Measurements from ENCODE around the gene ARHGAP25.

The ARHGAP25 gene

GRCh38 chr2:68846091-68846490 is 111.5 kb downstream of the ARHGAP25 start:
- no peak overlapping the region for H3K4me3 ChIP-seq (ENCODE audit: insufficient read depth, low read length, poor library complexity, severe bottlenecking)
- no peaks in the 10 kb centered on the region for H3K9me3 ChIP-seq (ENCODE audit: insufficient read depth, low read length)
- no peak for TF ChIP-seq CTCF (IDR thresholded peaks at IDR 0.05; ENCODE audit: insufficient read depth, low read length, poor library complexity, severe bottlenecking)
- TF ChIP-seq EZH2phosphoT487 (conservative IDR thresholded peaks at IDR 0.05; ENCODE audit: low read length) = no peak
- no peaks in the 10 kb centered on the region for H3K27me3 ChIP-seq (ENCODE audit: low read length)
- no peaks in the 10 kb centered on the region for H3K36me3 ChIP-seq (ENCODE audit: low read length)
- H3K4me2 ChIP-seq (ENCODE audit: low read depth, low read length, poor library complexity, severe bottlenecking) = no peak overlapping the region
- no peak overlapping the region for H3K9ac ChIP-seq (ENCODE audit: low read length)
- H3K9me2 ChIP-seq (replicated peaks; ENCODE audit: insufficient read depth, low read length) = no peaks in the 10 kb centered on the region
- no peak overlapping the region for H2AFZ ChIP-seq (ENCODE audit: low read depth, low read length, severe bottlenecking)
- H3F3A ChIP-seq (ENCODE audit: insufficient read depth) = no peaks in the 10 kb centered on the region
- no peak overlapping the region for H3K27ac ChIP-seq (ENCODE audit: low read depth, low read length)
- no peaks in the 10 kb centered on the region for H4K20me1 ChIP-seq (ENCODE audit: low read depth, low read length)
- H3K79me2 ChIP-seq (ENCODE audit: insufficient read depth, low read length) = no peaks in the 10 kb centered on the region

GRCh38 chr2:68847751-68848150 is 113.1 kb downstream of the ARHGAP25 start:
- H2AFZ ChIP-seq (ENCODE audit: low read depth, low read length, severe bottlenecking) = no peak overlapping the region
- no peaks in the 10 kb centered on the region for H3F3A ChIP-seq (ENCODE audit: insufficient read depth)
- no peak for TF ChIP-seq CTCF (IDR thresholded peaks at IDR 0.05; ENCODE audit: insufficient read depth, low read length, poor library complexity, severe bottlenecking)
- no peak for TF ChIP-seq EZH2phosphoT487 (conservative IDR thresholded peaks at IDR 0.05; ENCODE audit: low read length)
- no peak overlapping the region for H3K4me3 ChIP-seq (ENCODE audit: insufficient read depth, low read length, poor library complexity, severe bottlenecking)
- H3K9me2 ChIP-seq (replicated peaks; ENCODE audit: insufficient read depth, low read length) = no peaks in the 10 kb centered on the region
- no peaks in the 10 kb centered on the region for H4K20me1 ChIP-seq (ENCODE audit: low read depth, low read length)
- no peaks in the 10 kb centered on the region for H3K36me3 ChIP-seq (ENCODE audit: low read length)
- no peak overlapping the region for H3K4me2 ChIP-seq (ENCODE audit: low read depth, low read length, poor library complexity, severe bottlenecking)
- no peaks in the 10 kb centered on the region for H3K9me3 ChIP-seq (ENCODE audit: insufficient read depth, low read length)
- H3K9ac ChIP-seq (ENCODE audit: low read length) = no peak overlapping the region
- no peaks in the 10 kb centered on the region for H3K27me3 ChIP-seq (ENCODE audit: low read length)
- H3K27ac ChIP-seq (ENCODE audit: low read depth, low read length) = no peak overlapping the region
- no peaks in the 10 kb centered on the region for H3K79me2 ChIP-seq (ENCODE audit: insufficient read depth, low read length)

GRCh38 chr2:68849579-68850030 is 115.0 kb downstream of the ARHGAP25 start:
- Histone ChIP-seq H3K9me3 (ENCODE audit: insufficient read depth, low read length) (no peaks in the 10 kb centered on the region), H3K36me3 (ENCODE audit: low read length) (no peaks in the 10 kb centered on the region), H2AFZ (ENCODE audit: low read depth, low read length, severe bottlenecking) (no peak overlapping the region), H3K27ac (ENCODE audit: low read depth, low read length) (no peak overlapping the region), H3K27me3 (ENCODE audit: low read length) (no peaks in the 10 kb centered on the region), H4K20me1 (ENCODE audit: low read depth, low read length) (no peaks in the 10 kb centered on the region), H3K79me2 (ENCODE audit: insufficient read depth, low read length) (no peaks in the 10 kb centered on the region), H3K4me2 (ENCODE audit: low read depth, low read length, poor library complexity, severe bottlenecking) (no peak overlapping the region), H3K9ac (ENCODE audit: low read length) (no peak overlapping the region), H3K4me3 (ENCODE audit: insufficient read depth, low read length, poor library complexity, severe bottlenecking) (no peak overlapping the region), H3F3A (ENCODE audit: insufficient read depth) (no peaks in the 10 kb centered on the region), H3K9me2 (replicated peaks; ENCODE audit: insufficient read depth, low read length) (no peaks in the 10 kb centered on the region)
- TF ChIP-seq EZH2phosphoT487 (conservative IDR thresholded peaks at IDR 0.05; ENCODE audit: low read length) (no peak), CTCF (IDR thresholded peaks at IDR 0.05; ENCODE audit: insufficient read depth, low read length, poor library complexity, severe bottlenecking) (no peak)

All from SU-DHL-6 (cell line).